NB4 (cell line): ENCODE measurements around the gene CPNE5.

Experiments used
- CTCF ChIP-seq: IDR thresholded peaks from one replicate; pipeline ENCODE4 v1.5.1; 2012; ENCODE audit warnings: low read depth, low read length
- POLR2A ChIP-seq: IDR thresholded peaks from 2 replicates; pipeline ENCODE4 v1.6.1; 2011; ENCODE audit warnings: mild to moderate bottlenecking; ENCODE audit not compliant: insufficient read length; ENCODE audit errors: extremely low read depth

- no peak for TF ChIP-seq CTCF
- no peak for TF ChIP-seq POLR2A
These were observed 30.1 kb downstream of the CPNE5 start for GRCh38 chr6:36809156-36809555.
